Uterus (tissue), 4 donors: ENCODE measurements around the gene SPI1. TPM values are rescaled to one million over a fixed set of nuclear protein-coding genes. Genes with fewer than 3 reads are reported as not detected.

ENCODE experiments used
- DNase-seq, 2 donors: peaks; one replicate each; pipeline ENCODE4 v3.0.0-alpha.2; 2019 to 2020
- H3K27ac ChIP-seq, 2 donors: fragments of 200-600 bp; sonication (generic); 1 replicate in 1 of 2; 2 replicates in 1 of 2; pipeline ENCODE4 v1.5.1; 2016 to 2018
- H3K27me3 ChIP-seq, 2 donors: fragments of 200-600 bp; sonication (generic); one replicate each; pipeline ENCODE4 v1.5.1; 2018 to 2019; ENCODE audit warnings: control low read depth in 1 of 2
- H3K36me3 ChIP-seq, 2 donors: fragments of 200-600 bp; sonication (generic); one replicate each; pipeline ENCODE4 v1.5.1; 2019; ENCODE audit warnings: control low read depth in 1 of 2
- H3K4me1 ChIP-seq, 2 donors: fragments of 200-600 bp; sonication (generic); one replicate each; pipeline ENCODE4 v1.5.1; 2018 to 2019; ENCODE audit warnings: control low read depth in 1 of 2
- H3K4me3 ChIP-seq, 2 donors: fragments of 200-600 bp; sonication (generic); 1 replicate in 1 of 2; 2 replicates in 1 of 2; pipeline ENCODE4 v1.5.1; 2018 to 2019; ENCODE audit warnings: mild to moderate bottlenecking in 1 of 2
- H3K9me3 ChIP-seq, 2 donors: fragments of 200-600 bp; sonication (generic); one replicate each; pipeline ENCODE4 v1.5.1; 2019; ENCODE audit warnings: control low read depth in 1 of 2
- CTCF ChIP-seq, 4 experiments: fragments of 200-600 bp in 2 of 4; fragments of 450-650 bp in 2 of 4; sonication (generic) in 2 of 4; IDR thresholded peaks; one replicate each; pipeline ENCODE4 v1.5.1; 2016 to 2019; ENCODE audit warnings: antibody characterized with exemption in 4 of 4, mild to moderate bottlenecking in 2 of 4, moderate library complexity in 1 of 4
- POLR2A ChIP-seq, 2 donors: fragments of 450-650 bp; IDR thresholded peaks; one replicate each; pipeline ENCODE4 v1.6.1; 2016; ENCODE audit warnings: antibody characterized with exemption in 2 of 2, mild to moderate bottlenecking in 1 of 2, moderate library complexity in 1 of 2
- intact Hi-C: fragments of 100-400 bp; cut with DNase I; formaldehyde crosslinking; loops from one replicate; pipeline ENCODE4 v1.15.1; 2023; ENCODE audit warnings: low total_unique reads
- total RNA-seq, 4 donors: library from RNA; depleted of rRNA in 3 of 4; stranded (reverse); fragments of >200 nt in 3 of 4; gene quantifications; one replicate each; pipeline versions ENCODE4 v1.1.0 to v1.2.4, GENCODE V29; 2014 to 2023
- donor health status: DM: yes; HTN: yes; CAD: no.

Gene SPI1
- total RNA-seq, 4 donors from 2014 or later: 4.9 to 9.7 (median 7.6) TPM

- intact Hi-C loops: no loop called here
- DNase-seq: no peak
- Histone ChIP-seq H3K27ac (peak overlapping the region in 1 of 2 donors; percentile 85), H3K9me3 (no peaks in the 10 kb centered on the region), H3K36me3 (no peaks in the 10 kb centered on the region), H3K4me3 (no peak overlapping the region), H3K27me3 (no peaks in the 10 kb centered on the region), H3K4me1 (no peaks in the 10 kb centered on the region)
- TF ChIP-seq POLR2A (IDR thresholded peaks at IDR 0.05) (no peak), CTCF (IDR thresholded peaks at IDR 0.05) (no peak)
Measured at GRCh38 chr11:47393163-47394049, 15.1 kb upstream of the SPI1 start.

GRCh38 chr11:47392546-47393162 lies 14.3 kb upstream of the SPI1 start:
- Histone ChIP-seq H3K27me3 (no peaks in the 10 kb centered on the region), H3K27ac (no peak overlapping the region), H3K4me3 (no peak overlapping the region), H3K4me1 (no peaks in the 10 kb centered on the region), H3K9me3 (no peaks in the 10 kb centered on the region), H3K36me3 (no peaks in the 10 kb centered on the region)
- intact Hi-C loops: no loop called here
- TF ChIP-seq CTCF (IDR thresholded peaks at IDR 0.05): no peak
- TF ChIP-seq POLR2A (IDR thresholded peaks at IDR 0.05): no peak
- DNase-seq: no peak

- no peak for DNase-seq
- intact Hi-C loops: no loop called here
- Histone ChIP-seq H3K4me3 (no peak overlapping the region), H3K9me3 (no peaks in the 10 kb centered on the region), H3K36me3 (no peaks in the 10 kb centered on the region), H3K27me3 (no peaks in the 10 kb centered on the region), H3K4me1 (no peaks in the 10 kb centered on the region), H3K27ac (no peak overlapping the region)
- TF ChIP-seq CTCF (IDR thresholded peaks at IDR 0.05) (no peak), POLR2A (IDR thresholded peaks at IDR 0.05) (no peak)
Measured at GRCh38 chr11:47391711-47392432, 13.5 kb upstream of the SPI1 start.

- Histone ChIP-seq H3K9me3 (no peaks in the 10 kb centered on the region), H3K4me3 (no peak overlapping the region), H3K4me1 (no peaks in the 10 kb centered on the region), H3K27me3 (no peaks in the 10 kb centered on the region), H3K36me3 (no peaks in the 10 kb centered on the region), H3K27ac (no peak overlapping the region)
- TF ChIP-seq POLR2A (IDR thresholded peaks at IDR 0.05) (no peak), CTCF (IDR thresholded peaks at IDR 0.05) (no peak)
- intact Hi-C loops: no loop called here
- DNase-seq: no peak
Measured at GRCh38 chr11:47391077-47391583, 12.8 kb upstream of the SPI1 start.
